OCI-LY1 (cell line): ENCODE measurements around the gene AP2A2.

Experiments
- CTCF ChIP-seq: fragments of 200-600 bp; sonication (generic), shearing (Covaris generic); IDR thresholded peaks from 2 replicates; pipeline ENCODE4 v1.5.1; 2017; ENCODE audit warnings: mild to moderate bottlenecking, antibody characterized with exemption, low read length, moderate library complexity, mixed read lengths
- EZH2 ChIP-seq: fragments of 200-600 bp; sonication (generic), shearing (Covaris generic); IDR thresholded peaks from 2 replicates; pipeline ENCODE4 v1.8.0; 2017; ENCODE audit warnings: borderline replicate concordance, mixed run types, mild to moderate bottlenecking, antibody characterized with exemption, low read length, moderate library complexity, mixed read lengths

GRCh38 chr11:1037506-1038055 is 111.9 kb downstream of the AP2A2 start:
- TF ChIP-seq CTCF: no peak
- TF ChIP-seq EZH2: no peak
